Suppressor macrophage treated with lipopolysaccharide for 4 hours (primary cell): ENCODE results near the gene OR52B2.

ENCODE experiments used
- DNase-seq: peaks from one replicate; pipeline ENCODE4 v3.0.0-alpha.2; 2020

Gene OR52B2

DNA sequence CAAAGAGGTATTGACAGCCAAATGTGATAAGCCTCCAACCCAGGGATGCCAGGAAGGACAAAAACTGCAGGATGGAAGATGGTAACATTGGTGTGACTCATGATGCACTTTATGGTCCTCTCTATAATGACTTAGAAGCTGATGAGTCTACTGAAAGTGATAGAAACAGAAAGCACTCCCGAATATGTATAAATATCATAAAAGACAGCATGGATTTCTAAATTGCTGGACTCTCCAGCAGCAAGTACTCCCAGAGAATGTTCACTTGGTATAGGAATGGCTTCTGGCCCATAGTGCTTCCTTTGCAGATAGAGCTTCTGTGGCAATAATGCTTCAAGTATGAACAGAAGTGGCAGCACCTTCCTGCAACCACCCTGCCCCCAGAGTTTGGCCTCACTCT, at the start of gene OR52B2:
Gene OR52B2, minus strand, starts transcription at position 101 of the 400 bp plus-strand sequence. Its CDS starts 0 bp downstream, at position 101.
- DNase-seq: no peak

DNA sequence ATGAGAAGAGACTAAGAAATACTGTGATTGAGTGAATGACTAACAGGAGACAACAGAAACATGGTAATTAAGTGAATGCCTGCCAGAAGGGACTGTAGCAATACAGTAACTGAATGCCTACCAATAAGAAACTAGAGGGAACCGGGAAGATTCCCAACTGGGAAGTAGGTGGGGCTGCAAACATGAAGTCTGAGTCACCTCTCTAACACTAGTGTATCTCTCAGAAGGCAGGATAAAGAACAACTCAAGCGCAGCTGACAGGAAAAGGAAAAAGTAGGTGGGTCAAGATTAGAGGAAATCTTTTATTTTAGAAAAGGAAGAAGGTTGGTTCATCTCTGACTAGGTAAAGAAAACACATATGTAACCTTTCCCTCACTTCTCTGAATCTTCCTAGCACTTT, 49.2 kb upstream of the OR52B2 start:
- peak; percentile 75 for DNase-seq

DNA sequence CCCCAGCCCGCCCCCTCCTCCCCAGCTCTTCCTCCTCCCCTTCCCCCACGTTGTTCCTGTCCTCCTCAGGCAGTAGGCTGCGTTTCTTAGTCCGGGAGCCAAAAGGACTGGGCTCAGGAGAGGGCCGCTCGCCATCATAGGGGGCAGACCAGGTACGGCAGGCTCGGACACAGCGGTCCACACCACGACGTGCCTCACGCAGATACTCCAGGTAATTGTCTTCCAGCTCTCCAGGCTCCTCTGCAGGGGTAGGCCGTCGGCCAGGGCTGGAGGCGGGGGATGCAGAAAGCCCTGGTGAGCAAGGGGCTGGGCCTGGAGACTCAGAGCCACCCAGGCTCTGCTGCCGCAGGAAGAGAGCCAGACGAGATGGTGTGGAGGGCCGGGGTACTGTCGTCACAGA, 47.6 kb upstream of the OR52B2 start:
- DNase-seq: no peak

DNA sequence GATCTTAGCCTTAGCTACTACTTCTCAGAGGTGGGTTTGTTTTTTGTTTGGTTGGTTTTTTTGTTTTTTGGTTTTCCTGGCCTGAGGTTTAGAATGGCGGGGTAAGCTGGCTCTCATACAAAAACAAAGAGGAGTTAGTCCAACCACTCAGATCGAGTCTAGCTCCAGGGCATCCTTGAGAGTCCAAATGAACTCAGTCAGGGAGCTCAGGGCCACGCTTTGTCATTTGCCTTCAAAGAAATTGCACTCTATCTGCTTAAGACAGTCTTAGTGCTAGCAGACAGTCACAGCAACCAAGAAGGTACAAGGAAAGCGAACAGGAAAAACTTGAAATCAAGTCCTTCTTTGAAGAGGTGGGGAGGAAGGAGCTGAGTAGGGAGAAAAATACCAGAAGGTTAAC, 46.4 kb upstream of the OR52B2 start:
- DNase-seq: no peak

DNA sequence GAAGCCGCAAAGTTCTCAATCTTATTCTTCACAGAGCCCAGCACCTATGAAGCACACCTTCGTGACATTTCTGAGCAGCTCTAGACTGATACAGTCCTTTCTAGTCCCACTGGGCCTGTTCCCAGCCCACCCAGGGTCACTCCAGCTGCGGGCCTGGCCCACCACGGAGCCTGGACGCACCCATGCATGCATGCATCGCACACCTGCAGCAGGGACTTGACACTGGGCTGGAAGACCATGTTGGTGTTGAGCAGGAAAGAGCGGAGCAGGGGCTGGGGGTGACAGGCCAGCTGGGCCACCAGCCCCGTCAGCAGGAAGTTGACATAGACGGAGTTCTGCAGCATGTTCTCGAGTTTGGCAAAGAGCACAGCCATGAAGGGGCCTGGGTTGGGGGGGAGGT, 44.4 kb upstream of the OR52B2 start:
- no peak for DNase-seq

GRCh38 chr11:6210274-6210955, 40.3 kb upstream of the OR52B2 start:
- DNase-seq: no peak

DNA sequence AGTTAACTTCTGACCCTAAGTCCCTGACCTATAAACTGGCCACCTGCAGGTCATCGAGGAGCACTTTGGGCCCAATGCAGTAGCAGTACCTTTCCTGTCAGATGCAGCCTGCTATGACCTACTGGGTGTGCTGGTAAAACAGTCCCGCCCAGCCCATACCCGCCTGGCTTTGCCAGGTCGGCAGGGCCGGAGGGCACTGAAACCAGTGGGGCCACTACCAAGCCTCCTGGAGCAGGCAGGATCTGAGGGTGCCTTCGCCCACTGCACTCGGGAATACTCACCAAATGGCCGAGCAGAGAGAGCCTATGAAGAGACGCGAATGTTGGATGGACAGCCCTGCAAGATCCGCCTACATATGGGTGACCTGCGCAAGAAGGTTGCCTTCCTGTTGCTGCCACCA, 39.7 kb upstream of the OR52B2 start:
- no peak for DNase-seq

DNA sequence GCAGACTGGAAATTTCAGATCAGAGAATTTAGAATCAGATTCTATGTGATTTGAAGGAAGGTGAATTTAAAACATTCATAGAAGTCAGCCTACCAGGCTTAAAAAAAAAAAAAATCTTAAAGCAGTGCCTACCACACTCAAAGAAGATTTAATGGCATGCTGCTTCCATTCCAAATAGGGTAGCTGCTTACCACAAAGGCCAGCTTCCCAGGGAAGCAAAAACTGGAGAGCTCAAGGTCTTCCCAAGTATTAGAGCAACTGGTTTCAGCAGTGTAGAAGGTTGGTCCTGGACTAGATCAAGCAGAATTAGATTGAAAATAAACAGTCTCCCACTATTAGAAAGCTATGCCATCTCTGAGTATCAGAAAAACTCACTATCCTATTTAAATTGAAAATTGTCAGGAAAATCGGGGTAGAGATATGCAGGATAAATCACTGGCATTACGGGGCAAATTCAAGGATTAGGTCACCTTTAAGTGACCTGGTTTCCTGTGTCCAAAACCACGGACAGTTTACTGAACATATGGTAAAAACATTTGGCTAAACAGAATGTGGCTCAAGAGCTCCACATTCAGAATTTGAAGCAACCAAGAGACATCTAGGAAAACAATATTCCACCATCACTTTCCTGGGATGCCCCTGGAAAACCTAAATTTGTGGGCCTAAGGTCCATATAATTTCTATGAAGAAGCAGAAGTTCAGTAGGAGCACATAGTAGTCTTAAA, 36.5 kb upstream of the OR52B2 start:
- DNase-seq: no peak

DNA sequence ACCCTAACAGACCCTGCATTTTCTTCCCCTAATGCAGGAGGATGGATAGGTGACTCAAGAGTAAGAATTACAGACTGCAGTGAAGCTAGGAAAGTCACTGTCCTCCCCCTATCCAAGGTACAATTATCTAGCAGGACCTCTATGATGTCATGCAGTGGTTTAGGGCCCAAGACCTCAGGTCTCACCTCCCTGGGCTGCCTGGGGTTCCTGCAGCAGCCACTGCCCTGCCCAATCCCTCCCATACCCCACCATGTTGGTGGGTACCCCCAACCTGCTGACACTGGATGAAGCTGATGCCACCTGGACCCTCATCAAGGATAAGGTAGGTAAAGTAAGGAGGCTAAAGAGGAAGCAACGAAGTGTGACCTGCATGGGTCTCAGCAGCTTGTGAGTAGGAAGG, 35.2 kb upstream of the OR52B2 start, which contains the start of gene C11orf42:
Gene C11orf42, plus strand, starts transcription at position 192 of the 400 bp plus-strand sequence. Its CDS starts 59 bp downstream, at position 251.
- no peak for DNase-seq

DNA sequence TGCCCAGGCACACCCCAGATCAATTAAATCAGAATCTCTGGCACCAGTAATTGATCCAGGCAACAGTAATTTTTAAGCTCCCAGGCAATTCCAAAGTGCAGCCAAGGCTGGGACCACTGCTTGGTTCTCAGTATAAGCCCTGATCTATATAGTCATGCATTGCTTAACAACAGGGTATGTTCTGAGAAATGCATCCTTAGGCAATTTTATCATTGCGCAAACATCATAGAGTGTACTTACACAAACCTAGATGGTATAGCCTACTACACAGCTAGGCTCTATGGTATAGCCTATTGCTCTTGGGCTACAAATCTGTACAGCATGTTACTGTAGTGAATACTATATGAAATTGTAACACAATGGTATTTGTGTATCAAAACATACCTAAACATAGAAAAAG, 34.6 kb upstream of the OR52B2 start:
- peak; percentile 82 for DNase-seq

GRCh38 chr11:6203327-6203726, 33.2 kb upstream of the OR52B2 start:
- no peak for DNase-seq

DNA sequence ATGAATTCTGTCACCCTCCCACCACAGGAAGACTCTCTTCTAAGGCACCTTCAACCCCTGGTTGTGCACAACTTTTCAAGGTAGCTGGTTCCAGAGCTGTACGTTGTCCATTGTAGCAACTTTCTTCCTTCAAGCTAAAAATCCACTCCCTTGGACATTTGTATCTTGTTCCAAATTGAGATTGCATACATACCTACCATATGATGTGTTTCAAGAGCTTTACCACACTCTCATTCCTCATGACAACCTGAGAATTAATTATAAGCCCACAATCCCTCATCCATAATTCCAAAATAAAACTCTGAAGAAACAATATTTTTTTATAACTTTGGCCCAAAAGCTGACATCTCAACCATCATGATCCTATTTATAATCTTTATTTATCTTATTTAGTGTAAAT, 31.9 kb upstream of the OR52B2 start:
- no peak for DNase-seq

- peak; percentile 75 for DNase-seq
These were observed 31.4 kb upstream of the OR52B2 start for GRCh38 chr11:6201481-6201880.

DNA sequence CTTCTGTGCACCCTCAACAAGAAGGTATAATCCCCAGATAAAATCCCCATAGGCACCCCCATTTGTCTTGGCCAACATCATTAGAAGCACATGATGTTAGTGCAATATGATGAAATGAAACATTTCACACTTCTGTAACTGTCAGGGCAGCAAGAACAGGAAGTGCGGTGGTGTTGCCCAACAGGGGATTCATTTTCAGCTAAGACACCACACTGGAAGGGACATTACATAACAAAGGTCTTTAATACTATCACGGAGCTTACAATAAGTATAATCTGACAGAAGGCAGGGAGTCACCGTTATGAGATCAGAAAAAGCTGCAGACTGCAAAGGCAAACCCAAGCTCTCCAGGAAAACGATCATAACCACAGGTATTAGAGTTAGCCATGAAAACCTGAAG, 30.8 kb upstream of the OR52B2 start:
- DNase-seq: peak; percentile 93

GRCh38 chr11:6199174-6199810, 29.2 kb upstream of the OR52B2 start, which contains the start of gene OR52W1:
TSS of gene OR52W1 (plus strand) at chr11:6199224. CDS start at chr11:6199224, 0 bp downstream.
- no peak for DNase-seq

DNA sequence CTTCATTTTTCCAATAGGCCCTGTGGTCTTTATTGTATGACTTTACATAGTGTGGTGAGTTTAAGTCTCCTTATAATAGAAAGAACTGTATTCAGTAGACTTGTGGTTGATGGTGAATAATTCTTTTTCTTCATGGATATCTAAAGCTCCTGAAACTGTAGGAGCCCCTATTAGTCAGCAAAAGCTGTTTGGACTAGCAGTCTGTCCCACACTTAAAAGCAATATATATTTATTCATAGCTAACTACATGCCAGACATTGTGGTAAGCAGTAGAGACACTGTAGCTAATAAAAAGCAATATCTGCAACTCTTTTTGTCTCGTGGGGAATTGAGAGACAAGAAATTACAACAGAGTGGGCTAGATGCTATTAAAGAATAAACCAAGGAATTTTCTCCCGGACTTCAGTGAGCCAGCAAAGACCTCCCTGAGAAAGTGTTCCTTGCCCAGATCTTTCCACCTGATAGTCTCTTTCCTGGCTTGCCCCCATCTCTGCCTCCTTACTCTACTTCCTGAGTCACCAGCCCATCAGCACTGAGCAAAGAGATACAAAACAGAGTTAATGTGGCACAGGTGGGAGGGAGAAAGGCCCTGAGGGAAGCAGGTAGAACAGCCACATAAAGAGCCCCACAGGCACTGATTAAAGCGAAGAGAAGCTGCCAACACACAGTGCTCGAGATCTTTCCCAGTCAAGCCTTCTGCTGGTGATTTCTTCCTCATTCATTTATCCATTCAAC, 27.5 kb upstream of the OR52B2 start:
- no peak for DNase-seq

DNA sequence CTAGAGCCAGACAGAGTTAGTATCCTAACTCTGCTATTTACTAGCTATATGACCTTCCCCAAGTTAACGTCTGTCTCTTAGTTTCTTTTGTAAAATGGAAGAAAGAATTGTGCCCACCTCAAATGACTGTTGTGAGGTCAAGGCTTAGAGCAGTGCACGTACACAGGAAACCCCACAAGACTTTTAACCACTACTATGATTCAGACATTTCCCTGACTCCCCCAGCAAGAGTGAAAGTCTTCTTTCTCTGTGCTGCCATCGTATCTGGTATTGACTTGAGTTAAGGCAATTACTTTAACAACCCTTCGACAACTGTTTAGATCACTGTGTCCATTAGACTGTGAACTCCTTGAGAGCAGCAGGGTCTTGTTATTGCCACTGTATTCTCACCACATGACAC, 26.3 kb upstream of the OR52B2 start:
- peak; percentile 47 for DNase-seq

DNA sequence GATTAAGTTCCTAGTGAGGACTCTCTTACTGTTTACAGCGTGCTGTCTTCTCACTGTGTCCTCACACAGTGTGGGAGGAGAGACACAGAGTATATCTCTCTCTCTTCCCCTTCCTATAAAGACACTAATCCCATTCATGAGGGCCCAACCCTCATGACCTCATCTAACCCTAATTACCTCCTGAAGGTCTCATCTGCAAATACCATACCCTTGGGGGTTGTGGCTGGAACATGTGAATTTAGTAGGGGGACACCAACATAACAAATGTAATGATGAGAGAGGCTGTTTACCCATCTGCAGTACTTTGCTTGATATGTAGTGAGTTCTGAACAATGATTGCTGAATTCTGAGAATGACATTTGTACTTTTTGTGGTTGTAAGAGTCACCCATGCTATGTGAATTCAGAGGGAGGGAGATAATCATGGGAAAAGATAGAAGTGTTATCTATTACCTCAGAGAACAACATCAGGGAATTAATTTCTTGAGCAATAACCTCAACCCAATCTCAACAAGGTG, 24.0 kb upstream of the OR52B2 start:
- peak; percentile 58 for DNase-seq

DNA sequence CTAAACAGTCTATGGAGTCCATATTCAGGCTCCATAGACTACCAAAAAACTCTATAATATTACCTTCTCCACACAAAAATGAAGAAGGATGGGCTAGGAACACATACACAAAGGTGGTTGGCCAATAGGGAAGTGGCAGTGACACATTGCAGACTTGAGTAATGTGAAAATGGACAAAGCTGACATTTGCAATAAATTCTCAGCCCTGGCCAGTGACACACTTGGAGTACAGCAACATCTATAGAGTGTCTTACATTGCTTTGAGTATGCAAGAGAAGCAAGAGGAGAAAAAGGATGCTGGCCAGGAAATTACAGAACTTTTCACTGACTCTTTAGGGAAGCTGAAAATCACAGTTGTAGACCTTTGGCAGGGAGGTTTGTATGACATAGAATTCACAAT, 21.6 kb upstream of the OR52B2 start:
- peak; percentile 71 for DNase-seq

- DNase-seq: no peak
These were observed 5.3 kb upstream of the OR52B2 start for GRCh38 chr11:6175440-6175839.

DNA sequence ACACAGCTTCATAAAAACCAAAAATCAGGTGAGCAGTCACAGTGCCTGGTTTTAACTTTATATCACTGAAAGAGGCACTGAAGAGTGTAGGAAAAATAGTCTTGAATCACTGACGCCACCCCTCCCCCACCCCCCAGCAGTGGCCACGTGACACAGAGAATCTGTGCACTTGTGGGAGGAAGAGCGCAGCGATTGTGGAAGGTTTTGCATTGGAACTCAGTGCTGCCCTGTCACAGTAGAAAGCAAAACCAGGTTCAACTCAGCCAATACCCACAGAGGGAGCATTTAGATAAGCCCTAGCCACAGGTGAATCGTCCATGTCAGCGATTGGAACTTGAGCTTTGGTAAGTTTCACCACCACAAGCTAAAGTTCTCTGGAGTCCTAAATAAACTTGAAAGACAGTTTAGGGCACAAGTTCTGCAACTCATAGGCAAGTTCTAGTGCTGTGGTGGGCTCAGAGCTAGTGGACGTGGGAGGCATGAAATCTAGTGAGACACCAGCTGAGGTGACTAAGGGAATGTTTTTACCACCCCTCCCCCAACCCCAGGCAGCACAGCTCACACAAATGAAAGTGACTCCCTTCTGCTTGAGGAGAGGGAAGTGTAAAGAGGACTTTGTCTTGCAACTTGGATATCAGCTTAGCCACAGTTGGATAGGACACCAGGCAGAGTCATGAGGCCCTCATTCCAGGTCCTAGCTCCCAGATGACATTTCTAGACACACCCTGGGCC, 13.3 kb downstream of the OR52B2 start:
- peak; percentile 7 for DNase-seq

DNA sequence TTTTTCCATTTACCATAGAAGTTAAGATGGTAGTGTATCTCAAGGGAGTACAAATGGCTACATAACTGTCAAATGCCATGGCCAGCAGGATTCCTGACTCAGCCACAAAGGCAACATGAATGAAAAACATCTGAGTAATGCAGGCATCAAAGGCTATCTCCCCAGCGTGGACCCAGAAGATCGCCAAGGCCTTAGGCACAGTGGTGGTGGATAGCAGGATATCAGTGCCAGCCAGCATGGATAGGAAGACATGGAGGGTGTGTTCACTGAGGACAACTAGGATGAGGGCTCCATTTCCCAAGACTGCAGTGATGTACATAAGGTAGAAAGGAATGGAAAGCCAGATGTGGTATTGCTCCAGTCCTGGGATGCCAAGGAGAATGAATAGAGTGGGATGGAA, 18.0 kb downstream of the OR52B2 start:
- DNase-seq: no peak
